H1 (cell line): ENCODE results near the gene BASP1. TPM values are rescaled to one million over a fixed set of nuclear protein-coding genes. Genes with fewer than 3 reads are reported as not detected.

Experiments used
- CTCF ChIA-PET: fragments of 300-600 bp; sonication (Branson Sonifier 250); formaldehyde crosslinking; loops from one replicate; lab custom pipeline; 2021; ENCODE audit not compliant: partially characterized antibody; lab: Charles Lee
- POLR2A ChIA-PET: fragments of 300-600 bp; sonication (Branson Sonifier 250); formaldehyde crosslinking; loops from one replicate; lab custom pipeline; 2021; ENCODE audit warnings: inconsistent platforms; ENCODE audit not compliant: partially characterized antibody; lab: Charles Lee
- DNase-seq, 2 experiments: peaks; one replicate each; pipeline versions ENCODE4 v3.0.0 to v3.0.0-alpha.2; 2010 to 2022; ENCODE audit warnings: low spot score in 2 of 2, low read depth in 1 of 2, mixed read lengths in 1 of 2
- FAIRE-seq: peaks from 2 replicates; lab custom pipeline; 2011; peaks lifted over from hg19 to GRCh38; lab: Jason Lieb, UNC
- H2AFZ ChIP-seq: 2 replicates; pipeline ENCODE4 v1.8.1; 2012; ENCODE audit warnings: low read length, inconsistent platforms
- H2AK5ac ChIP-seq: 2 replicates; pipeline ENCODE4 v1.6.1; 2013; ENCODE audit warnings: low read depth, low read length
- H2BK120ac ChIP-seq: replicated peaks from 2 replicates; pipeline ENCODE3; 2013; ENCODE audit warnings: low read depth, low read length, inconsistent platforms
- H2BK12ac ChIP-seq: 2 replicates; pipeline ENCODE4 v1.6.1; 2013; ENCODE audit warnings: low read depth, low read length
- H2BK15ac ChIP-seq: 2 replicates; pipeline ENCODE4 v1.6.1; 2013; ENCODE audit warnings: low read length
- H2BK20ac ChIP-seq: 2 replicates; pipeline ENCODE4 v1.6.1; 2013; ENCODE audit warnings: low read length
- H2BK5ac ChIP-seq: 2 replicates; pipeline ENCODE4 v1.6.1; 2013; ENCODE audit warnings: low read depth, low read length
- H3K14ac ChIP-seq: 2 replicates; pipeline ENCODE4 v1.6.1; 2013; ENCODE audit warnings: inconsistent platforms; ENCODE audit not compliant: insufficient read length
- H3K18ac ChIP-seq: 2 replicates; pipeline ENCODE4 v1.6.1; 2013; ENCODE audit warnings: low read length; ENCODE audit errors: extremely low read depth
- H3K23ac ChIP-seq: 2 replicates; pipeline ENCODE4 v1.6.1; 2013; ENCODE audit warnings: inconsistent platforms; ENCODE audit not compliant: insufficient read length
- H3K23me2 ChIP-seq: 2 replicates; pipeline ENCODE4 v1.6.1; 2013; ENCODE audit warnings: low read depth, low read length
- H3K27ac ChIP-seq: 2 replicates; pipeline ENCODE4 v1.6.1; 2011; ENCODE audit warnings: low read depth, low read length, inconsistent platforms
- H3K27me3 ChIP-seq, 4 experiments: replicated peaks in 1 of 4; 1 replicate in 1 of 4; 2 replicates in 3 of 4; pipeline versions ENCODE4 v1.6.1 to v1.8.1; 2011 to 2013; ENCODE audit warnings: low read length in 3 of 4, mild to moderate bottlenecking in 3 of 4, inconsistent platforms in 2 of 4, mixed read lengths in 2 of 4, moderate library complexity in 1 of 4; ENCODE audit not compliant: control insufficient read depth in 3 of 4, insufficient read depth in 3 of 4; ENCODE audit errors: extremely low read depth in 1 of 4
- H3K36me3 ChIP-seq, 4 experiments: 2 replicates each; pipeline versions ENCODE4 v1.6.1 to v1.8.1; 2011 to 2013; ENCODE audit warnings: mild to moderate bottlenecking in 4 of 4, low read length in 3 of 4, moderate library complexity in 2 of 4, control low read depth in 1 of 4, inconsistent platforms in 1 of 4; ENCODE audit not compliant: insufficient read depth in 4 of 4, control insufficient read depth in 2 of 4
- H3K4ac ChIP-seq: replicated peaks from 2 replicates; pipeline ENCODE3; 2013; ENCODE audit warnings: low read length, low read depth, mixed read lengths, inconsistent platforms; ENCODE audit not compliant: insufficient read length
- H3K4me1 ChIP-seq, 4 experiments: replicated peaks in 1 of 4; 1 replicate in 1 of 4; 2 replicates in 3 of 4; pipeline versions ENCODE4 v1.6.1 to v1.8.1; 2011 to 2013; ENCODE audit warnings: low read length in 3 of 4, inconsistent platforms in 2 of 4, mixed read lengths in 1 of 4; ENCODE audit not compliant: insufficient read depth in 4 of 4, control insufficient read depth in 3 of 4
- H3K4me2 ChIP-seq, 2 experiments: 2 replicates each; pipeline versions ENCODE4 v1.6.1 to v1.8.1; 2011 to 2013; ENCODE audit warnings: low read depth in 2 of 2, low read length in 2 of 2, control low read depth in 1 of 2, inconsistent platforms in 1 of 2, mild to moderate bottlenecking in 1 of 2; ENCODE audit not compliant: insufficient read depth in 1 of 2
- H3K4me3 ChIP-seq, 4 experiments: fragments of 200-600, 300-600 bp in 1 of 4; sonication (generic), shearing (Covaris generic), sonication (Bioruptor Twin) in 1 of 4; 2 replicates each; pipeline versions ENCODE4 v1.5.1 to v1.8.1; 2011 to 2016; ENCODE audit warnings: low read length in 4 of 4, low read depth in 3 of 4, control low read depth in 2 of 4, inconsistent platforms in 2 of 4, mild to moderate bottlenecking in 2 of 4, mixed read lengths in 1 of 4, moderate library complexity in 1 of 4; ENCODE audit not compliant: insufficient read depth in 2 of 4; ENCODE audit errors: extremely low read depth in 1 of 4
- H3K56ac ChIP-seq: replicated peaks from 2 replicates; pipeline ENCODE3; 2013; ENCODE audit warnings: low read depth, mild to moderate bottlenecking, mixed read lengths, low read length, inconsistent platforms; ENCODE audit not compliant: insufficient read length
- H3K79me1 ChIP-seq: 2 replicates; pipeline ENCODE4 v1.6.1; 2013; ENCODE audit warnings: low read depth, low read length, control low read depth
- H3K79me2 ChIP-seq, 2 experiments: 2 replicates each; pipeline versions ENCODE4 v1.6.1 to v1.8.1; 2012 to 2013; ENCODE audit warnings: low read length in 2 of 2, mild to moderate bottlenecking in 2 of 2, inconsistent platforms in 1 of 2; ENCODE audit not compliant: insufficient read depth in 2 of 2, control insufficient read depth in 1 of 2
- H3K9ac ChIP-seq, 4 experiments: replicated peaks in 1 of 4; 1 replicate in 1 of 4; 2 replicates in 3 of 4; pipeline versions ENCODE4 v1.6.1 to v1.8.1; 2011 to 2013; ENCODE audit warnings: low read depth in 3 of 4, low read length in 3 of 4, control low read depth in 2 of 4, mild to moderate bottlenecking in 2 of 4, moderate library complexity in 2 of 4, inconsistent platforms in 1 of 4; ENCODE audit errors: extremely low read depth in 1 of 4
- H3K9me3 ChIP-seq, 2 experiments: 2 replicates each; pipeline versions ENCODE4 v1.6.1 to v1.8.1; 2012 to 2013; ENCODE audit warnings: mild to moderate bottlenecking in 2 of 2, moderate library complexity in 2 of 2, control low read depth in 1 of 2, inconsistent platforms in 1 of 2, low read depth in 1 of 2, low read length in 1 of 2, mixed read lengths in 1 of 2; ENCODE audit not compliant: insufficient read depth in 2 of 2
- H4K20me1 ChIP-seq, 2 experiments: replicated peaks in 1 of 2; 2 replicates each; pipeline versions ENCODE3 to v1.8.1; 2011 to 2013; ENCODE audit warnings: inconsistent platforms in 2 of 2, low read length in 2 of 2, mild to moderate bottlenecking in 1 of 2; ENCODE audit not compliant: insufficient read depth in 2 of 2, control insufficient read depth in 1 of 2
- H4K5ac ChIP-seq: 2 replicates; pipeline ENCODE4 v1.6.1; 2013; ENCODE audit warnings: low read length, low read depth, mixed read lengths, inconsistent platforms; ENCODE audit not compliant: insufficient read length
- H4K8ac ChIP-seq: 2 replicates; pipeline ENCODE4 v1.8.0; 2013; ENCODE audit warnings: mild to moderate bottlenecking, moderate library complexity, low read length, inconsistent platforms; ENCODE audit not compliant: insufficient read depth; ENCODE audit errors: extremely low read depth
- H4K91ac ChIP-seq: replicated peaks from 2 replicates; pipeline ENCODE3; 2013; ENCODE audit warnings: low read length, mixed read lengths, inconsistent platforms; ENCODE audit not compliant: insufficient read length
- RFX5 ChIP-seq: IDR thresholded peaks from 2 replicates; pipeline ENCODE4 v1.6.1; 2011; ENCODE audit warnings: low read depth, low read length, improper control_type of control experiment, borderline replicate concordance
- SIN3A ChIP-seq, 2 experiments: IDR thresholded peaks in 1 of 2; conservative IDR thresholded peaks in 1 of 2; 2 replicates each; pipeline ENCODE4 v1.6.1; 2011 to 2012; ENCODE audit warnings: low read length in 2 of 2, improper control_type of control experiment in 1 of 2, low read depth in 1 of 2, mild to moderate bottlenecking in 1 of 2
- whole genome bisulfite sequencing, 2 experiments: shearing (Covaris generic) in 1 of 2; methylation state at CpG; one replicate each; pipeline versions ENCODE4 v1.1.6 to v1.1.7; 2013 to 2015; ENCODE audit warnings: low lambda C conversion rate in 2 of 2, mixed read lengths in 2 of 2, inconsistent platforms in 1 of 2, low coverage in 1 of 2, missing lambda C conversion rate in 1 of 2; ENCODE audit not compliant: insufficient replicate concordance in 2 of 2, insufficient coverage in 1 of 2, insufficient read length in 1 of 2; ENCODE audit errors: extremely low coverage in 1 of 2, missing lambda C conversion rate in 1 of 2; 5-methylcytosine and 5-hydroxymethylcytosine counted together
- polyA plus RNA-seq, 7 experiments: library from polyadenylated mRNA; depleted of rRNA in 3 of 7; stranded (reverse) in 5 of 7; unstranded in 2 of 7; fragments of >200 nt in 5 of 7; fragments of 200-250 nt in 2 of 7; gene quantifications; 1 replicate in 5 of 7; 2 replicates in 1 of 7; 4 replicates in 1 of 7; pipeline versions ENCODE4 v1.2.1 to v1.2.3, GENCODE V29; 2011 to 2013; ENCODE audit warnings: missing spikeins in 2 of 7, mixed read lengths in 2 of 7
- total RNA-seq: library from RNA; stranded (reverse); fragmentation: NEBNext Ultra II Directional; extraction: Animal tissue kit (Norgen Biotek cat#: 25700); gene quantifications from 2 replicates; pipeline ENCODE4 v1.2.1, GENCODE V29; 2021

Gene BASP1
- total and polyA plus RNA-seq, 2 of the 8 experiments (the other 6 are each of a cell fraction or from before 2014, with no cell fraction given) = 95.2 to 104 TPM

DNA sequence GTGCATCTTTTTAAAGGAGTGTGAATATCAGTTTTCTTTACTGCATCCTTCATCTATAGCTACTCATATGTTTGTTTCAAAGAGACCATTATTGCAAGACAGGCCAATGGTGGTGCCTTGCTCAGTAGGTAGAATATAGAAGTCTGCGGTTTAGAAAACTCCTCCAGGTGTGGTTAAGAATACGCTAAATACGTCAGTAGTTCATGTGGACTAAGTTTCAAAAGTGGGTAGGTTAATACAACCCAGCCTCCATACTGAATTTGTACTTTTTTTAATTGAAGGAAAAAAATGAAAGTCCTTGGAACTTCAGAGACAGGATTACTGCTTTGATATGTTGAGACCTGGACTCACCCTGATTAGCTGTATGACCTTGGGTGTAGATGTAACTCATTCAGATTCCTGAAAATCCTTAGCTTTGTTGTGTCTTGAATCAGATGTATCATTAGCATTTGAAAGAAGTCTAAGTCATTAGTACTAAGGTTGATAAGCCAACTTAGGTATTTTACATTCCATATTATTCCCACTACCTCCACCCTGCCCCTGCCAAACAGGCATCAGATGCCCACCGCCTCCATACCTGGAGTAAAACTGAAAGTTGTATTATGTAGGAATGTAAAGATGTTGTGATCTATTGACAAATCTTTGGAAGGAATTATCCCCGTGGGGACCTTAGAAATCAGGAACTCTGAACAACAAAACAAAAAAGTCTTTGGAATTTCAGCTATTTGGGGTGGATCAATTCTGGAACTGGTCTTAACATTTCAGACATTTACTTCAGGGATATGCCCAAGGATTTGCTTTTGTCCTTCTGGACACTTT lies 6.1 kb downstream of the BASP1 start:
- Histone ChIP-seq H2BK120ac (no peak overlapping the region), H3K27me3 (no peaks in the 10 kb centered on the region), H2BK12ac (no peak overlapping the region; the same call in 1 of the 2 replicates), H2AFZ (no peak overlapping the region), H2BK5ac (no peak overlapping the region), H4K20me1 (peaks cover 16 to 31% of the 10 kb centered on the region in 2 experiments), H4K8ac (no peak overlapping the region), H3K27ac (no peak overlapping the region), H4K91ac (no peak overlapping the region), H3K36me3 (peaks cover 0 to 8% (median 0%) of the 10 kb centered on the region in 4 experiments; a peak in 2 of 8 replicates), H3K56ac (no peak overlapping the region), H4K5ac (no peak overlapping the region), H3K9me3 (no peaks in the 10 kb centered on the region), H3K23me2 (peaks cover 5% of the 10 kb centered on the region; the same call in 1 of the 2 replicates), H3K23ac (no peak overlapping the region), H3K79me1 (peaks cover 5% of the 10 kb centered on the region; the same call in 1 of the 2 replicates)
- CTCF ChIA-PET = interaction anchor here (0.6 kb wide), 2 partner anchors 20 to 49 kb away, joined by 3 to 6 read pairs; no protein-coding TSS in a partner anchor
- 62% methylated on average over 5 of the region's 5 CpGs; no CpG with 5 or more reads in 1 of the 2 experiments for WGBS, 2 experiments
- peak; percentile 13 for FAIRE-seq
- TF ChIP-seq RFX5 (no peak), SIN3A (conservative IDR thresholded peaks at IDR 0.05 in 1 of 2, IDR thresholded peaks at IDR 0.05 in 1 of 2; ENCODE audit: low read depth in 1 of 2, low read length in 2 of 2) (0 out of 4 replicates have a peak, but pooled peaks of 1 of the 2 experiments have one; percentile 34)
- TF ChIP-seq, all 59 proteins: peak for 1
- peak overlapping the region; percentile 10 to 55; a peak in 3 of 4 replicates for H3K4me2 ChIP-seq
- H3K9ac ChIP-seq = no peak overlapping the region
- POLR2A ChIA-PET = interaction anchor here (0.6 kb wide), 1 partner anchor 923 kb away, joined by 3 read pairs; no protein-coding TSS in a partner anchor
- H3K4ac ChIP-seq = no peak overlapping the region
- H3K18ac ChIP-seq = no peak overlapping the region
- H2AK5ac ChIP-seq = no peak overlapping the region
- DNase-seq = no peak
- no peak overlapping the region for H2BK15ac ChIP-seq
- peaks cover 24 to 93% of the 10 kb centered on the region in 2 experiments for H3K79me2 ChIP-seq
- peak overlapping the region in 1 of 4 experiments; percentile 16; a peak in 1 of 8 replicates for H3K4me3 ChIP-seq
- H2BK20ac ChIP-seq = no peak overlapping the region
- peaks cover 2 to 24% (median 13%) of the 10 kb centered on the region in 4 experiments for H3K4me1 ChIP-seq
- H3K14ac ChIP-seq = no peak overlapping the region
